Measurements from ENCODE around the gene SPPL2B. TPM values are rescaled to one million over a fixed set of nuclear protein-coding genes. Genes with fewer than 3 reads are reported as not detected.

The SPPL2B gene
- polyA plus RNA-seq, 3 donors: 5.7 to 64.9 (median 8.7) TPM

GRCh38 chr19:2375353-2376121 lies 47.1 kb downstream of the SPPL2B start:
- Histone ChIP-seq H3K4me2 (replicated peaks; ENCODE audit: extremely low read depth, low read length, poor library complexity, severe bottlenecking) (no peak overlapping the region), H3K9ac (ENCODE audit: insufficient read depth, low read length, poor library complexity, severe bottlenecking) (no peak overlapping the region), H2AFZ (ENCODE audit: insufficient read depth, low read depth, low read length, poor library complexity, severe bottlenecking) (no peak overlapping the region), H3K4me3 (replicated peaks in 1 of 3; ENCODE audit: low read depth in 2 of 3, low read length in 3 of 3) (no peak overlapping the region), H4K20me1 (ENCODE audit: insufficient read depth, low read length) (no peaks in the 10 kb centered on the region), H3K79me2 (ENCODE audit: insufficient read depth, low read length) (no peaks in the 10 kb centered on the region), H3K4me1 (ENCODE audit: control insufficient read depth in 1 of 2, insufficient read depth in 2 of 2, low read length in 2 of 2) (no peaks in the 10 kb centered on the region), H3K27me3 (ENCODE audit: control insufficient read depth in 2 of 2, insufficient read depth in 2 of 2, low read length in 2 of 2) (no peaks in the 10 kb centered on the region), H3K27ac (ENCODE audit: low read depth in 1 of 2, low read length in 2 of 2) (no peak overlapping the region), H3K36me3 (replicated peaks in 1 of 2; ENCODE audit: control insufficient read depth in 1 of 2, insufficient read depth in 2 of 2, low read length in 2 of 2) (no peaks in the 10 kb centered on the region), H3K9me3 (replicated peaks in 1 of 2; ENCODE audit: control insufficient read depth in 1 of 2, insufficient read depth in 1 of 2, low read length in 2 of 2) (peaks cover 9 to 28% of the 10 kb centered on the region in 2 donors)
- Mint-ChIP-seq H3K36me3 (peaks cover 0 to 4% of the 10 kb centered on the region in 2 donors), H3K27me3 (ENCODE audit: low read depth in 3 of 3) (peaks cover 15 to 28% (median 15%) of the 10 kb centered on the region in 3 donors), H3K9me3 (peaks cover 14 to 41% (median 22%) of the 10 kb centered on the region in 7 donors), H3K4me3 (no peak overlapping the region), H3K4me1 (peaks cover 2% of the 10 kb centered on the region), H3K27ac (no peak overlapping the region)
- no peak for DNase-seq
- intact Hi-C loops (cut with micrococcal nuclease): no loop called here
- TF ChIP-seq CTCF (IDR thresholded peaks at IDR 0.05): no peak
- whole genome bisulfite sequencing (ENCODE audit: insufficient coverage): over 99% methylated on average over 6 of the region's 7 CpGs

GRCh38 chr19:2376784-2377519 lies 48.5 kb downstream of the SPPL2B start:
- peaks cover 2% of the 10 kb centered on the region for H3K4me1 Mint-ChIP-seq
- Histone ChIP-seq H3K27ac (ENCODE audit: low read depth in 1 of 2, low read length in 2 of 2) (no peak overlapping the region), H3K4me2 (replicated peaks; ENCODE audit: extremely low read depth, low read length, poor library complexity, severe bottlenecking) (no peak overlapping the region), H3K4me1 (ENCODE audit: control insufficient read depth in 1 of 2, insufficient read depth in 2 of 2, low read length in 2 of 2) (no peaks in the 10 kb centered on the region), H3K79me2 (ENCODE audit: insufficient read depth, low read length) (no peaks in the 10 kb centered on the region), H3K36me3 (replicated peaks in 1 of 2; ENCODE audit: control insufficient read depth in 1 of 2, insufficient read depth in 2 of 2, low read length in 2 of 2) (no peaks in the 10 kb centered on the region), H3K9me3 (replicated peaks in 1 of 2; ENCODE audit: control insufficient read depth in 1 of 2, insufficient read depth in 1 of 2, low read length in 2 of 2) (peaks cover 14 to 33% of the 10 kb centered on the region in 2 donors), H4K20me1 (ENCODE audit: insufficient read depth, low read length) (no peaks in the 10 kb centered on the region), H3K9ac (ENCODE audit: insufficient read depth, low read length, poor library complexity, severe bottlenecking) (no peak overlapping the region), H3K4me3 (replicated peaks in 1 of 3; ENCODE audit: low read depth in 2 of 3, low read length in 3 of 3) (no peak overlapping the region), H2AFZ (ENCODE audit: insufficient read depth, low read depth, low read length, poor library complexity, severe bottlenecking) (no peak overlapping the region), H3K27me3 (ENCODE audit: control insufficient read depth in 2 of 2, insufficient read depth in 2 of 2, low read length in 2 of 2) (no peaks in the 10 kb centered on the region)
- peaks cover 19 to 41% (median 26%) of the 10 kb centered on the region in 7 donors for H3K9me3 Mint-ChIP-seq
- no peak for DNase-seq
- intact Hi-C loops (cut with micrococcal nuclease): no loop called here
- H3K4me3 Mint-ChIP-seq: no peak overlapping the region
- WGBS (ENCODE audit: insufficient coverage): 96% methylated on average over 13 of the region's 15 CpGs
- H3K36me3 Mint-ChIP-seq: peaks cover 0 to 4% of the 10 kb centered on the region in 2 donors
- peaks cover 3 to 20% (median 8%) of the 10 kb centered on the region in 3 donors for H3K27me3 Mint-ChIP-seq (ENCODE audit: low read depth in 3 of 3)
- H3K27ac Mint-ChIP-seq: peak overlapping the region in 1 of 7 donors; percentile 77
- no peak for TF ChIP-seq CTCF (IDR thresholded peaks at IDR 0.05)

Data from CD14-positive monocyte (primary cell).